C4-2B (cell line): ENCODE results near the gene LGALS9.

ENCODE experiments used
- ZFX ChIP-seq: fragments of 450-650 bp; IDR thresholded peaks from 2 replicates; pipeline ENCODE4 v1.6.1; 2017
- TF ChIP-seq, protein P1 (sequence below): fragments of 450-650 bp; conservative IDR thresholded peaks from 2 replicates; pipeline ENCODE4 v1.5.1; 2017; ENCODE audit warnings: mild to moderate bottlenecking

- TF ChIP-seq, protein P1, sequence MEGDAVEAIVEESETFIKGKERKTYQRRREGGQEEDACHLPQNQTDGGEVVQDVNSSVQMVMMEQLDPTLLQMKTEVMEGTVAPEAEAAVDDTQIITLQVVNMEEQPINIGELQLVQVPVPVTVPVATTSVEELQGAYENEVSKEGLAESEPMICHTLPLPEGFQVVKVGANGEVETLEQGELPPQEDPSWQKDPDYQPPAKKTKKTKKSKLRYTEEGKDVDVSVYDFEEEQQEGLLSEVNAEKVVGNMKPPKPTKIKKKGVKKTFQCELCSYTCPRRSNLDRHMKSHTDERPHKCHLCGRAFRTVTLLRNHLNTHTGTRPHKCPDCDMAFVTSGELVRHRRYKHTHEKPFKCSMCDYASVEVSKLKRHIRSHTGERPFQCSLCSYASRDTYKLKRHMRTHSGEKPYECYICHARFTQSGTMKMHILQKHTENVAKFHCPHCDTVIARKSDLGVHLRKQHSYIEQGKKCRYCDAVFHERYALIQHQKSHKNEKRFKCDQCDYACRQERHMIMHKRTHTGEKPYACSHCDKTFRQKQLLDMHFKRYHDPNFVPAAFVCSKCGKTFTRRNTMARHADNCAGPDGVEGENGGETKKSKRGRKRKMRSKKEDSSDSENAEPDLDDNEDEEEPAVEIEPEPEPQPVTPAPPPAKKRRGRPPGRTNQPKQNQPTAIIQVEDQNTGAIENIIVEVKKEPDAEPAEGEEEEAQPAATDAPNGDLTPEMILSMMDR, result no peak
- no peak for TF ChIP-seq ZFX
Observed at GRCh38 chr17:27596566-27597187, 34.3 kb upstream of the LGALS9 start.
